Activated CD8-positive, alpha-beta memory T cell treated with anti-CD3 and anti-CD28 coated beads, Interleukin-2, amount 10 ng/mL, durations not matched to agents 7 days and 5 days (primary cell): ENCODE results near the gene DIPK1A. TPM values are rescaled to one million over a fixed set of nuclear protein-coding genes. Genes with fewer than 3 reads are reported as not detected.

Source experiments
- ATAC-seq: fragments of 150-1000 bp; cut with Tn5 transposase; one replicate; pipeline ENCODE4 v1.10.0; 2021; ENCODE audit warnings: moderate library complexity
- CTCF ChIA-PET: fragments of 350-600 bp; sonication (Branson Sonifier 250); formaldehyde crosslinking; loops from one replicate; lab custom pipeline; 2021; ENCODE audit warnings: antibody characterized with exemption; lab: Charles Lee
- DNase-seq: peaks from one replicate; pipeline ENCODE4 v3.0.0-alpha.2; 2020
- H3K27ac Mint-ChIP-seq: one replicate; pipeline ENCODE4 v1.8.0; 2021; ENCODE audit warnings: mild to moderate bottlenecking, mixed read lengths
- H3K27me3 Mint-ChIP-seq: one replicate; pipeline ENCODE4 v1.8.0; 2021; ENCODE audit warnings: mixed read lengths
- H3K36me3 Mint-ChIP-seq: one replicate; pipeline ENCODE4 v1.8.0; 2021; ENCODE audit warnings: mild to moderate bottlenecking, mixed read lengths
- H3K4me1 Mint-ChIP-seq: one replicate; pipeline ENCODE4 v1.8.0; 2021; ENCODE audit warnings: mixed read lengths
- H3K4me3 Mint-ChIP-seq: one replicate; pipeline ENCODE4 v1.8.0; 2021; ENCODE audit warnings: mild to moderate bottlenecking, moderate library complexity, mixed read lengths
- H3K9me3 Mint-ChIP-seq: one replicate; pipeline ENCODE4 v1.8.0; 2022; ENCODE audit warnings: low read depth, mixed read lengths
- total RNA-seq, 2 experiments: library from RNA; stranded (reverse); gene quantifications; one replicate each; pipeline ENCODE4 v1.2.3, GENCODE V29; 2021

Gene DIPK1A
- total RNA-seq, 2 experiments from 2014 or later: 8.6 to 14.3 TPM

DNA sequence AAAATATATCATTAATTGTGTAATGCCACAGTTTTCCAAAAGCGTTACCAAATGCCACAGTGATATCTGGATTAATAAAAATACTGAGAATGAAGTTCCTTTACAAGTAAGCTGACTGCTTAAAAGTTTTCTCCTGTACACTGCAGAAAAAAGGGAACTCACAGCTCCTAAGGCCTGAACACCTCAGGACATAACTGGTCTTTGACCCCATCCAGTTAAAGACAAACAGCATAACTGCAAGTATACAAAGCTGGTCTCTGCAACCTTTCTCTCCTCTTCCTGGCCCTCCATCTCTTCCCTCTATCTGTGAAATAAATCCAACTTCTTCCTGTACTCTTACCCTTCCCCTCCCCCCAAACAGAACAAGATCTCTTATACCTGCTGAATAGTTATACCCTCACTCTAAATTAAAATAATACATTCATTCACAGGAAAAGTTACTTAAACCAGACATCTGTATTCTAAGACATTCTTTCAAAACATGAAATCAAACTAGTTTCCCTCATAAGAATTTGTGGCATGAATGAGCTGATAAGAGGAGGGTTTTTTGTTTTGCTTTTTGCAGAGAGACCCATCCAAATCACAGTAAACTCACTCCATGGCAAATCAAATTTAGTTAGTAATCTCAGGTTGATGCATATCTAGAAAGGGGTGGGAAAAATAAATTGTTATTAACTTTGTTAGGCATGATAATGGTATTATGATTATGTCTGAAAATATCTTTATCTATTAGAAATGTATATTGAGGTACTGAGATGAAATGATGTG lies 2.9 kb downstream of the DIPK1A start:
- H3K36me3 Mint-ChIP-seq: peaks cover 7% of the 10 kb centered on the region

DNA sequence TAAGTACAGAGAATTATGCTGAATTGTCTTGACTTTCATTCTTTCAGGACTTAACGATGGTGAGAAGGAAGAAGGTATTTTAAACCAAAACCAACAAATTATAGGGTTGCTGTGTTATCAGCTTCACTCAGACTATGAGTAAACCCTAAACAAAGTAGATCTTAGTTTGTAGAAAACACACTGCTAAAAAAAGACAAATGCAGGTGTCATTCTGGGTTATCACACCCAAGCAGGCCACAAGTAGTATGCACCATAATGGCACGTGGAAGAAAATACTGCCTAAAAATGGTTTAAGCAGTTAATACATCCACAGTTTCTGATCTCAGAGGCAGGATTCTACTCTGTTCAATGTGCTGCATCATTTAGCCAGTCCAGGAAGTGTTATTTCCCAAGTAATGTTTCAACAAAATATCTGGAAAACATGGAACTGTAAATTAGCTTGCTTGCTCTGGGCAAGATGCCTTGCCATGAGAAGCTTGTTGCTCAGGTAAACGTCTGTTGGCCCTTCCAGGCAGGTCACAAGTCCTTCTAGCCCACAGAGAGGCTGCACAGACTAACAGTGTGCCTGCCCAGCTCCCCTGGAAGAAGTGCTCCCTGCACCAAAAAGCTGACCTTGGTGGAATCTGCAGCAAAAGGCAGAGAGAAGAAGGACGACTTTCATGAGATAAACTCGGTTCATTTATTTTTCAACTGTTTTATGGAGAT lies 4.1 kb downstream of the DIPK1A start:
- Mint-ChIP-seq H3K4me3 (peak overlapping the region; percentile 45), H3K27ac (peak overlapping the region; percentile 74), H3K36me3 (peaks cover 7% of the 10 kb centered on the region), H3K4me1 (peaks cover 63% of the 10 kb centered on the region), H3K9me3 (no peaks in the 10 kb centered on the region), H3K27me3 (no peaks in the 10 kb centered on the region)
- CTCF ChIA-PET: interaction anchor here (1.0 to 23.6 kb wide), 7 partner anchors 11 to 139 kb away, joined by 3 to 483 read pairs (median 3); no protein-coding TSS in a partner anchor
- ATAC-seq (no peak), DNase-seq (no peak)

More for the DNA sequence above, 2.9 kb downstream of the DIPK1A start:
- no peak overlapping the region for H3K4me3 Mint-ChIP-seq
- CTCF ChIA-PET: interaction anchor here (0.6 to 23.6 kb wide), 8 partner anchors 12 to 140 kb away, joined by 3 to 483 read pairs (median 6); partner anchors contain the start of gene RPL5
- no peaks in the 10 kb centered on the region for H3K9me3 Mint-ChIP-seq
- peaks cover 53% of the 10 kb centered on the region for H3K4me1 Mint-ChIP-seq
- no peaks in the 10 kb centered on the region for H3K27me3 Mint-ChIP-seq
- H3K27ac Mint-ChIP-seq: peak overlapping the region; percentile 56
- ATAC-seq (no peak), DNase-seq (no peak)

GRCh38 chr1:92956254-92957029 lies 4.8 kb downstream of the DIPK1A start:
- no peaks in the 10 kb centered on the region for H3K9me3 Mint-ChIP-seq
- ATAC-seq (no peak), DNase-seq (no peak)

DNA sequence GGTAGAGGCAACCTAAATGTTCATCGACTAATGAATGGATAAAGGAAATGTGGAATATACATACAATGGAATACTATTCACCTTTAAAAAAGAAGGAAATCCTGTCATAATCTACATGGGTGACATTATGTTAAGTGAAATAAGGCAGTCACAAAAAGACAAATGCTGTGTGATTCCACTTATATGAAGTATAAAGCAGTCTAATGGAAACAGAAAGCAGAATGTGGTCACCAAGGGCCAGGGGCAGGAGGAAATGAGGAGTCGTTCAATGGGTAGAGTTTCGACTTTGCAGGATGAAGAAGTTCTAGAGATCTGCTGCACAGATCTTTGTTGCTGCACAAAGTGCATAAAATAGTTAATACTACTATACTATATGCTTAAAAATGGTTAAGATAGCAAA lies 7.8 kb downstream of the DIPK1A start:
- ATAC-seq: peak; percentile 84
- H3K4me1 Mint-ChIP-seq: peaks cover 59% of the 10 kb centered on the region
- peak overlapping the region; percentile 55 for H3K4me3 Mint-ChIP-seq
- H3K27me3 Mint-ChIP-seq: no peaks in the 10 kb centered on the region
- DNase-seq: peak; percentile 81
- H3K27ac Mint-ChIP-seq: peak overlapping the region; percentile 75
- peaks cover 3% of the 10 kb centered on the region for H3K36me3 Mint-ChIP-seq
- H3K9me3 Mint-ChIP-seq: no peaks in the 10 kb centered on the region
- CTCF ChIA-PET: interaction anchor here (1.6 to 2.2 kb wide), 3 partner anchors 8 to 95 kb away, joined by 5 to 9 read pairs (median 9); partner anchors contain the start of gene DIPK1A

More at GRCh38 chr1:92956254-92957029, 4.8 kb downstream of the DIPK1A start:
- H3K27me3 Mint-ChIP-seq: no peaks in the 10 kb centered on the region
- H3K27ac Mint-ChIP-seq: peak overlapping the region; percentile 74
- H3K36me3 Mint-ChIP-seq: peaks cover 7% of the 10 kb centered on the region
- H3K4me1 Mint-ChIP-seq: peaks cover 69% of the 10 kb centered on the region
- H3K4me3 Mint-ChIP-seq: peak overlapping the region; percentile 45
- CTCF ChIA-PET: interaction anchor here (0.9 to 23.6 kb wide), 6 partner anchors 11 to 99 kb away, joined by 3 to 483 read pairs (median 4); no protein-coding TSS in a partner anchor

DNA sequence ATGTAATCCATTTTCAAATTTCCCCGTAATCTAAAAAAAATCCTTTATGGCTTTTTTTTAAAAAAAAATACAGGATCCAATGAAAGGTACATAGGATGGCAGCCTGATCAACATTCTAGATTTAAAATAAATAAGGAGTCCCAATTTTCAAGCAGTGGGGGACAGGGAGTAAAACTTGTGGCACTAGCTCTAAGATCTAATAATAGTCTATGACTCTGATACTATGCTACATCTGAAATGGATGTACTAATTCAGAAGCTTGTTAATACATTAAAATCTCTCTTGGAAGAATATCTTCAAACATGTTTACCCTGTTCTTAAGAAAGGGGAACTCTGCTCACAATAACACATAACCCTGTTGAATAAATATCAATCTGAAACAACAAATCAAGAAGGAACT lies 8.5 kb downstream of the DIPK1A start:
- H3K4me3 Mint-ChIP-seq: peak overlapping the region; percentile 55
- H3K4me1 Mint-ChIP-seq: peaks cover 51% of the 10 kb centered on the region
- no peak for ATAC-seq
- H3K9me3 Mint-ChIP-seq: no peaks in the 10 kb centered on the region
- no peak for DNase-seq
- H3K27ac Mint-ChIP-seq: peak overlapping the region; percentile 75
- CTCF ChIA-PET: interaction anchor here (1.0 to 2.6 kb wide), 6 partner anchors 9 to 94 kb away, joined by 3 to 9 read pairs (median 6); partner anchors contain the start of gene DIPK1A
- H3K36me3 Mint-ChIP-seq: peaks cover 3% of the 10 kb centered on the region
- no peaks in the 10 kb centered on the region for H3K27me3 Mint-ChIP-seq

GRCh38 chr1:92951141-92951582 lies 10.1 kb downstream of the DIPK1A start:
- peak; percentile 40 for ATAC-seq
- CTCF ChIA-PET: interaction anchor here (0.8 to 3.3 kb wide), 7 partner anchors 9 to 92 kb away, joined by 3 to 18 read pairs (median 8); partner anchors contain the start of gene DIPK1A
- peaks cover 3% of the 10 kb centered on the region for H3K36me3 Mint-ChIP-seq
- peaks cover 36% of the 10 kb centered on the region for H3K4me1 Mint-ChIP-seq
- DNase-seq: no peak
- H3K9me3 Mint-ChIP-seq: no peaks in the 10 kb centered on the region
- no peaks in the 10 kb centered on the region for H3K27me3 Mint-ChIP-seq
- H3K4me3 Mint-ChIP-seq: no peak overlapping the region
- H3K27ac Mint-ChIP-seq: no peak overlapping the region

DNA sequence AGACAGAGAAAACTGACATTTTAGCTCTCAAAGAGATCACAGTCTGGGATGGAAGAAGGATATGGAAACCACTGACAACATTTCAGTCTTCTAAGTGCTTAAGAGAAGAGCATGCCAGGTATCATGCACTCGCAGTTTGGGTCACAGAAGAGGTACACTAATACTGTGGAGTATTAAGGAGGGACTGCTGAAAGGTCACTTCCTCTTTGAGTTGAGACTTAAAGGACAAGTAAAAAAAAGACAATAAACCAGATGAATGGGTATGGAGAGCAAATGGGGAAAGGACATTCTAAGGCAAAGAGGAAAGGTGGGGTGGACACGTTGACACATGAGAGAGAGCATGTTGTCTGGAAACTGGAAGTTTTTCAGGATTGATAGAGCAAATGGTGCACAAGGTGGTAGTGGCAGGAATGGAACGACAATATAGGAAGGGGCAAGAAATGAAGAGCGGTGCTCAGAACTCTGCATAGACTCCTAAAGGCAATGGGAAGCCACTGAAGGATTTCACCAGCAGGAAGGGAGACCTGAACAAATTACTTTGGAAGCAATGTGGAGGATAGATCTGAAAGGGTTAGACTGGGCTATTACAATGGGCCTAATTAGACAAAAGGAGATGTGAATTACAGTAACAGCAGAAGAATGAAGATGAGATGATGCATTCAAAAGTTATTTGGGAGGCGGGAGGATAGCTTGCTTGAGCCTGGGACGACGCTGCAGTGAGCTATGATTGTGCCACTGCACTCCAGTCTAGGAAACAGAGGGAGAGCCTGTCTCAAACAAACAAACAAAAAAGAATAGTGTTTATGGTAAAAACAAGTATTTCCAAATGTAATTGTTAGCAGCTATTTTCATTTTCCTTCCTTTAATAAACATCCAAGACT lies 11.1 kb downstream of the DIPK1A start:
- Mint-ChIP-seq H3K27ac (no peak overlapping the region), H3K9me3 (no peaks in the 10 kb centered on the region), H3K36me3 (peaks cover 3% of the 10 kb centered on the region), H3K4me3 (no peak overlapping the region), H3K27me3 (no peaks in the 10 kb centered on the region), H3K4me1 (peaks cover 31% of the 10 kb centered on the region)
- ATAC-seq: no peak
- CTCF ChIA-PET: interaction anchor here (0.6 to 3.3 kb wide), 7 partner anchors 10 to 127 kb away, joined by 3 to 18 read pairs (median 8); partner anchors contain the start of gene DIPK1A
- DNase-seq: no peak

- Mint-ChIP-seq H3K4me1 (peaks cover 23% of the 10 kb centered on the region), H3K27me3 (no peaks in the 10 kb centered on the region), H3K9me3 (no peaks in the 10 kb centered on the region), H3K4me3 (no peak overlapping the region), H3K36me3 (no peaks in the 10 kb centered on the region), H3K27ac (no peak overlapping the region)
- CTCF ChIA-PET: interaction anchor here (1.3 to 1.9 kb wide), 2 partner anchors 12 to 117 kb away, joined by 4 to 6 read pairs; partner anchors contain the start of genes DIPK1A and RPL5
- DNase-seq: no peak
- ATAC-seq: no peak
Measured at GRCh38 chr1:92948071-92948470, 13.2 kb downstream of the DIPK1A start.

DNA sequence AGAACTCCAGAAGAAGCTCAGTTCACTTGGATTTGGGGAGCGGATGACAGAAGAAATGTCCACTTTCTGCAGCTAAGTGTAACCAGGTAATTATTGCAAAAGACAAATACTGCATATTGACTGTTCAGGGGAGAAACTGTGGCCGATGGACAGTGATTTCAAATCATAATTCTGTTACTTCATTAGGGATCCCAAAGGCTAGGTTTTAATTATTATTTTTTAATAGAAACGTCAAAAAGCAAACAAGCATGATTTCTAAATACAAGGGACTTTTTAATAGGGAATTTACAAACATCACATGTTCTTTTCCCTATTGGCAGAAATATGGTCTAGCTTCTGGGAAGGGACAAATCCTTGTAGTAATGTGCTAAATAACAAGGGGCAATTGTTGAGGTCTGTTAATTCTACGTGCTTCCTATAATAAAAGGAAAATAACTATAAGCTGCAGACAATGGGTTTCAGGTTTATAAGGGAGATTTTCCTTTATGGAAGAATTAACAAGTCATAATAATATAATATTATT lies 15.5 kb downstream of the DIPK1A start:
- H3K36me3 Mint-ChIP-seq: no peaks in the 10 kb centered on the region
- H3K9me3 Mint-ChIP-seq: no peaks in the 10 kb centered on the region
- DNase-seq (no peak), ATAC-seq (no peak)
- H3K4me3 Mint-ChIP-seq: no peak overlapping the region
- CTCF ChIA-PET: interaction anchor here (1.3 to 1.6 kb wide), 2 partner anchors 11 to 88 kb away, joined by 3 to 5 read pairs; no protein-coding TSS in a partner anchor
- H3K27ac Mint-ChIP-seq: no peak overlapping the region
- no peaks in the 10 kb centered on the region for H3K27me3 Mint-ChIP-seq
- H3K4me1 Mint-ChIP-seq: peaks cover 20% of the 10 kb centered on the region

DNA sequence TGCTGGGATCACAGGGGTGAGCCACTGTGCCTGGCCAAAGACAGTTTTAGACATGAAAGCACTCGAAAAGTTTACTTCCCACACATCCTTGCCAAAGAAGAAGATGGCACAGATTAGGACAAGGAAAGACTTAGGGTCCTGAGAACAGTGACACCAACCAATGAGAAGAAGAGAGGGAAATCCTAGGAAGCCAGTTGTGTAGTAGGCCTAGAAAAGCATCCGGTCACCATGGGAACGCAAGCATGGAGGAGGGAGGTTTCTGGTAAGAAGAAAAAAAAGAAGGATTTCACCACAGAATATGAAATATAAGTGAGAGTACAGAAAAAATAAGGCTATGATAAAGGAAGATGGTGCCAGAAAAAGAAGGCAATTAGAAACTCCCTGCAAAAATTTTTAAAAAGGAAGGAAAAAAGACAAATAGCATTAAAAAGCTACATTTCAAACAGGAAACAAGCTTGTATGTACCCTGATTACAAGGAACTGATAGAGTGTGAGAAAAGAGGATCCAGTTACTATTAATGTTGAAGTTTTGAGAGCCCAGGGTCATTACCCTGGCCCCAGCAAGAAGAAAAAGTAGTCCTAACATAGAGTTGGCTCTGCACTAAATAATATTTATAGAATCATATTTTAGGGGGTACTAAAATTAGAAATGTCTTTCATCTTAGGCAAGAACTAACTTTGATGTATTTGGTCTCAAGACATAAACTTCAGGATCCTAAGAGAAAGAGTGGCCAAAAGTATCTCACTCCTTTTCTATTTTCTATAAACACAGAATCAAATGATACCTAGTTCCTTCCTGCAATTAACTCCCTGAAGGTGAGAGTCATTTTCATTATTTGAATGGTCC lies 16.1 kb downstream of the DIPK1A start:
- Mint-ChIP-seq H3K4me1 (peaks cover 26% of the 10 kb centered on the region), H3K36me3 (peaks cover under 1% of the 10 kb centered on the region), H3K4me3 (no peak overlapping the region), H3K9me3 (no peaks in the 10 kb centered on the region), H3K27me3 (no peaks in the 10 kb centered on the region), H3K27ac (no peak overlapping the region)
- ATAC-seq: no peak
- no peak for DNase-seq
- CTCF ChIA-PET: interaction anchor here (1.1 to 1.6 kb wide), 3 partner anchors 12 to 87 kb away, joined by 3 to 5 read pairs (median 5); no protein-coding TSS in a partner anchor

GRCh38 chr1:92943502-92943847 lies 17.8 kb downstream of the DIPK1A start:
- no peaks in the 10 kb centered on the region for H3K27me3 Mint-ChIP-seq
- CTCF ChIA-PET: interaction anchor here (1.6 kb wide), 1 partner anchor 9 kb away, joined by 3 read pairs; no protein-coding TSS in a partner anchor
- no peak for ATAC-seq
- H3K4me1 Mint-ChIP-seq: peaks cover 27% of the 10 kb centered on the region
- no peak overlapping the region for H3K4me3 Mint-ChIP-seq
- no peak for DNase-seq
- peaks cover 2% of the 10 kb centered on the region for H3K36me3 Mint-ChIP-seq
- no peaks in the 10 kb centered on the region for H3K9me3 Mint-ChIP-seq
- H3K27ac Mint-ChIP-seq: no peak overlapping the region
